HEK293 (cell line): ENCODE data around the gene PSAT1.

ENCODE experiments used
- CTCF ChIA-PET: fragments of 350-600 bp; formaldehyde crosslinking; extraction: SDS; loops from one replicate; lab custom pipeline; 2021; ENCODE audit warnings: antibody characterized with exemption; lab: Yijun Ruan, JAX
- POLR2A ChIA-PET: fragments of 300-600 bp; formaldehyde crosslinking; extraction: SDS; loops from one replicate; lab custom pipeline; 2020; ENCODE audit warnings: antibody characterized with exemption, inconsistent platforms; lab: Yijun Ruan, JAX
- H3K27ac ChIP-seq: fragments of 200-500 bp; sonication (Bioruptor generic); 2 replicates; pipeline ENCODE4 v1.5.1; 2014; ENCODE audit warnings: low read depth, low read length, control low read depth, inconsistent platforms; ENCODE audit errors: extremely low read depth
- H3K36me3 ChIP-seq, 2 experiments: fragments of 200-500 bp in 1 of 2; sonication (Bioruptor generic) in 1 of 2; 1 replicate in 1 of 2; 2 replicates in 1 of 2; pipeline ENCODE4 v1.5.1; 2014 to 2017; ENCODE audit warnings: inconsistent platforms in 2 of 2, low read length in 2 of 2; ENCODE audit not compliant: control insufficient read depth in 2 of 2, insufficient read depth in 1 of 2
- H3K4me1 ChIP-seq: fragments of 200-500 bp; sonication (Bioruptor generic); 2 replicates; pipeline ENCODE4 v1.5.1; 2014; ENCODE audit warnings: mild to moderate bottlenecking, low read length, inconsistent platforms; ENCODE audit not compliant: control insufficient read depth, insufficient read depth
- H3K4me3 ChIP-seq: 2 replicates; pipeline ENCODE4 v1.5.1; 2011; ENCODE audit warnings: low read depth, mild to moderate bottlenecking, control low read depth, low read length, moderate library complexity
- H3K9me3 ChIP-seq: fragments of 200-500 bp; sonication (Bioruptor generic); 2 replicates; pipeline ENCODE4 v1.5.1; 2014; ENCODE audit warnings: low read depth, low read length, inconsistent platforms; ENCODE audit not compliant: control insufficient read depth, insufficient read depth
- EGR2 ChIP-seq: fragments of 450-650 bp; formaldehyde crosslinking; IDR thresholded peaks from 2 replicates; pipeline ENCODE4 v1.5.1; 2016; ENCODE audit warnings: low read depth, missing biosample characterization, missing genetic modification characterization
- KLF1 ChIP-seq: fragments of 450-650 bp; formaldehyde crosslinking; IDR thresholded peaks from 2 replicates; pipeline ENCODE4 v1.5.1; 2016; ENCODE audit warnings: missing biosample characterization, missing genetic modification characterization
- KLF10 ChIP-seq: fragments of 450-650 bp; IDR thresholded peaks from 2 replicates; pipeline ENCODE4 v1.5.1; 2018; ENCODE audit warnings: missing biosample characterization, mild to moderate bottlenecking, missing genetic modification characterization
- KLF17 ChIP-seq: fragments of 450-650 bp; formaldehyde crosslinking; IDR thresholded peaks from 2 replicates; pipeline ENCODE4 v1.5.1; 2016; ENCODE audit warnings: missing biosample characterization, missing genetic modification characterization
- REPIN1 ChIP-seq: fragments of 450-650 bp; formaldehyde crosslinking; IDR thresholded peaks from 2 replicates; pipeline ENCODE4 v1.5.1; 2017; ENCODE audit warnings: missing biosample characterization, missing genetic modification characterization, low read depth
- WT1 ChIP-seq: fragments of 450-650 bp; formaldehyde crosslinking; IDR thresholded peaks from 2 replicates; pipeline ENCODE4 v1.5.1; 2016; ENCODE audit warnings: missing biosample characterization, missing genetic modification characterization
- ZBTB11 ChIP-seq: fragments of 450-650 bp; formaldehyde crosslinking; conservative IDR thresholded peaks from 2 replicates; pipeline ENCODE4 v1.5.1; 2016; ENCODE audit warnings: low read depth, missing biosample characterization, missing genetic modification characterization
- ZBTB17 ChIP-seq: fragments of 450-650 bp; formaldehyde crosslinking; IDR thresholded peaks from 2 replicates; pipeline ENCODE4 v1.5.1; 2016; ENCODE audit warnings: missing biosample characterization, missing genetic modification characterization
- ZBTB49 ChIP-seq: fragments of 450-650 bp; formaldehyde crosslinking; IDR thresholded peaks from 2 replicates; pipeline ENCODE4 v1.5.1; 2016; ENCODE audit warnings: missing biosample characterization, missing genetic modification characterization, low read depth
- ZBTB7A ChIP-seq: fragments of 450-650 bp; formaldehyde crosslinking; IDR thresholded peaks from 2 replicates; pipeline ENCODE4 v1.5.1; 2016; ENCODE audit warnings: low read depth, missing biosample characterization, missing genetic modification characterization
- ZFP41 ChIP-seq: fragments of 450-650 bp; formaldehyde crosslinking; IDR thresholded peaks from 2 replicates; pipeline ENCODE4 v1.5.1; 2016; ENCODE audit warnings: missing biosample characterization, missing genetic modification characterization, borderline replicate concordance
- ZNF157 ChIP-seq: fragments of 450-650 bp; formaldehyde crosslinking; IDR thresholded peaks from 2 replicates; pipeline ENCODE4 v1.5.1; 2016; ENCODE audit warnings: missing biosample characterization, missing genetic modification characterization
- ZNF280D ChIP-seq: fragments of 450-650 bp; formaldehyde crosslinking; IDR thresholded peaks from 2 replicates; pipeline ENCODE4 v1.5.1; 2016; ENCODE audit warnings: missing biosample characterization, missing genetic modification characterization
- ZNF416 ChIP-seq: fragments of 450-650 bp; formaldehyde crosslinking; IDR thresholded peaks from 2 replicates; pipeline ENCODE4 v1.5.1; 2016; ENCODE audit warnings: missing biosample characterization, missing genetic modification characterization
- ZNF518A ChIP-seq: fragments of 450-650 bp; formaldehyde crosslinking; conservative IDR thresholded peaks from 2 replicates; pipeline ENCODE4 v1.5.1; 2016; ENCODE audit warnings: low read depth, missing biosample characterization, missing genetic modification characterization
- ZNF529 ChIP-seq: fragments of 450-650 bp; formaldehyde crosslinking; IDR thresholded peaks from 2 replicates; pipeline ENCODE4 v1.5.1; 2017; ENCODE audit warnings: missing genetic modification characterization, missing biosample characterization; ENCODE audit not compliant: insufficient replicate concordance
- ZNF530 ChIP-seq: fragments of 450-650 bp; formaldehyde crosslinking; IDR thresholded peaks from 2 replicates; pipeline ENCODE4 v1.5.1; 2016; ENCODE audit warnings: low read depth, missing biosample characterization, missing genetic modification characterization
- ZNF561 ChIP-seq: fragments of 450-650 bp; IDR thresholded peaks from 2 replicates; pipeline ENCODE4 v1.5.1; 2018; ENCODE audit warnings: missing biosample characterization, missing genetic modification characterization, borderline replicate concordance
- ZSCAN23 ChIP-seq: fragments of 450-650 bp; formaldehyde crosslinking; IDR thresholded peaks from 2 replicates; pipeline ENCODE4 v1.5.1; 2016; ENCODE audit warnings: missing biosample characterization, missing genetic modification characterization

PSAT1 gene

GRCh38 chr9:78332381-78332780, 35.5 kb downstream of the PSAT1 start:
- Histone ChIP-seq H3K4me3 (no peak overlapping the region), H3K27ac (no peak overlapping the region), H3K9me3 (no peaks in the 10 kb centered on the region), H3K36me3 (peaks cover 2 to 23% of the 10 kb centered on the region in 2 experiments; a peak in 1 of 3 replicates), H3K4me1 (no peaks in the 10 kb centered on the region)
- TF ChIP-seq ZBTB17 (no peak), ZNF561 (tag by site-specific recombination) (no peak), ZNF529 (no peak), ZBTB49 (tag by site-specific recombination) (no peak), REPIN1 (tag by site-specific recombination) (no peak), ZNF280D (no peak), ZNF416 (tag by site-specific recombination) (no peak), ZFP41 (tag by site-specific recombination) (no peak), KLF1 (no peak), EGR2 (tag by site-specific recombination) (no peak), KLF17 (tag by site-specific recombination) (no peak), ZNF530 (tag by site-specific recombination) (no peak)
- POLR2A ChIA-PET: no interaction called here
- CTCF ChIA-PET: no interaction called here

GRCh38 chr9:78348848-78349247, 51.9 kb downstream of the PSAT1 start:
- no peaks in the 10 kb centered on the region for H3K9me3 ChIP-seq
- no peak overlapping the region for H3K4me3 ChIP-seq
- ChIA-PET POLR2A (no interaction called here), CTCF (no interaction called here)
- no peaks in the 10 kb centered on the region for H3K4me1 ChIP-seq
- no peaks in the 10 kb centered on the region for H3K36me3 ChIP-seq
- no peak overlapping the region for H3K27ac ChIP-seq
- TF ChIP-seq WT1 (tag by site-specific recombination) (no peak), ZNF157 (tag by site-specific recombination) (no peak), ZNF518A (tag by site-specific recombination) (no peak), ZBTB7A (tag by site-specific recombination) (no peak), ZBTB11 (tag by site-specific recombination) (no peak), KLF10 (tag by site-specific recombination) (no peak), ZSCAN23 (tag by site-specific recombination) (no peak), KLF17 (tag by site-specific recombination) (no peak)
